Lower lobe of right lung (tissue), 2 donors: Measurements from ENCODE around the gene MEIOSIN. TPM values are rescaled to one million over a fixed set of nuclear protein-coding genes. Genes with fewer than 3 reads are reported as not detected.

ENCODE experiments used
- ATAC-seq, 2 donors: fragments of 200-7000 bp; cut with Tn5 transposase; one replicate each; pipeline ENCODE4 v1.9.1; 2020 to 2022; ENCODE audit warnings: mild to moderate bottlenecking in 2 of 2, moderate library complexity in 2 of 2
- DNase-seq: peaks from one replicate; pipeline ENCODE4 v3.0.0-alpha.2; 2020
- H3K27ac ChIP-seq: fragments of 200-600 bp; one replicate; pipeline ENCODE4 v1.8.0; 2022
- H3K27me3 ChIP-seq: fragments of 200-600 bp; one replicate; pipeline ENCODE4 v1.8.0; 2022; ENCODE audit warnings: low read depth
- H3K36me3 ChIP-seq: fragments of 200-600 bp; one replicate; pipeline ENCODE4 v1.8.0; 2022; ENCODE audit warnings: mild to moderate bottlenecking
- H3K4me1 ChIP-seq: fragments of 200-600 bp; one replicate; pipeline ENCODE4 v1.8.0; 2022
- H3K4me3 ChIP-seq: fragments of 200-600 bp; one replicate; pipeline ENCODE4 v1.8.0; 2022; ENCODE audit warnings: mild to moderate bottlenecking
- H3K9me3 ChIP-seq: fragments of 200-600 bp; one replicate; pipeline ENCODE4 v1.8.0; 2022
- CTCF ChIP-seq: fragments of 200-600 bp; IDR thresholded peaks from one replicate; pipeline ENCODE4 v1.8.0; 2022; ENCODE audit warnings: antibody characterized with exemption, mild to moderate bottlenecking
- intact Hi-C: fragments of 100-400 bp; cut with DNase I; formaldehyde crosslinking; loops from one replicate; pipeline ENCODE4 v1.11.0; 2022
- total RNA-seq: library from RNA; stranded (reverse); fragmentation: NEBNext Ultra II Directional; extraction: Animal tissue kit (Norgen Biotek cat#: 25700); gene quantifications from one replicate; pipeline ENCODE4 v1.2.1, GENCODE V29; 2021
- donor health status: DM: no; HTN: yes; CAD: no; lungs with severe emphysema.

Gene MEIOSIN
- total RNA-seq, 1 donor from 2014 or later = not detected

- TF ChIP-seq CTCF = no peak
- DNase-seq (no peak), ATAC-seq (no peak)
- no peaks in the 10 kb centered on the region for H3K36me3 ChIP-seq
- H3K27me3 ChIP-seq = peaks cover 10% of the 10 kb centered on the region
- no peak overlapping the region for H3K27ac ChIP-seq
- intact Hi-C loops = no loop called here
- no peak overlapping the region for H3K4me3 ChIP-seq
- H3K9me3 ChIP-seq = no peaks in the 10 kb centered on the region
- H3K4me1 ChIP-seq = peaks cover 32% of the 10 kb centered on the region
Observed at GRCh38 chr19:45762870-45763631, 29.8 kb downstream of the MEIOSIN start.

- H3K36me3 ChIP-seq = no peaks in the 10 kb centered on the region
- H3K27me3 ChIP-seq = peaks cover 10% of the 10 kb centered on the region
- ATAC-seq (no peak), DNase-seq (no peak)
- no peak overlapping the region for H3K4me3 ChIP-seq
- TF ChIP-seq CTCF = no peak
- H3K4me1 ChIP-seq = peaks cover 33% of the 10 kb centered on the region
- H3K9me3 ChIP-seq = no peaks in the 10 kb centered on the region
- intact Hi-C loops = no loop called here
- no peak overlapping the region for H3K27ac ChIP-seq
Observed at GRCh38 chr19:45763691-45764294, 30.6 kb downstream of the MEIOSIN start.

GRCh38 chr19:45764475-45764874 lies 31.2 kb downstream of the MEIOSIN start:
- no peak for DNase-seq
- H3K27me3 ChIP-seq = peaks cover 10% of the 10 kb centered on the region
- no peak for ATAC-seq
- intact Hi-C loops = no loop called here
- peaks cover 33% of the 10 kb centered on the region for H3K4me1 ChIP-seq
- no peak for TF ChIP-seq CTCF
- H3K4me3 ChIP-seq = no peak overlapping the region
- no peaks in the 10 kb centered on the region for H3K36me3 ChIP-seq
- peak overlapping the region; percentile 11 for H3K27ac ChIP-seq
- no peaks in the 10 kb centered on the region for H3K9me3 ChIP-seq

GRCh38 chr19:45764945-45765701 lies 31.9 kb downstream of the MEIOSIN start:
- intact Hi-C loops = no loop called here
- TF ChIP-seq CTCF = no peak
- Histone ChIP-seq H3K4me1 (peaks cover 33% of the 10 kb centered on the region), H3K27me3 (peaks cover 10% of the 10 kb centered on the region), H3K36me3 (no peaks in the 10 kb centered on the region), H3K9me3 (no peaks in the 10 kb centered on the region), H3K4me3 (no peak overlapping the region), H3K27ac (peak overlapping the region; percentile 11)
- ATAC-seq (no peak), DNase-seq (no peak)

GRCh38 chr19:45765702-45766295 lies 32.6 kb downstream of the MEIOSIN start:
- Histone ChIP-seq H3K27me3 (peaks cover 11% of the 10 kb centered on the region), H3K4me1 (peaks cover 36% of the 10 kb centered on the region), H3K27ac (no peak overlapping the region), H3K36me3 (no peaks in the 10 kb centered on the region), H3K4me3 (no peak overlapping the region), H3K9me3 (no peaks in the 10 kb centered on the region)
- TF ChIP-seq CTCF = no peak
- ATAC-seq (no peak), DNase-seq (no peak)
- intact Hi-C loops = no loop called here
